GM06990 (cell line): ENCODE results near the gene MOB4.

Source experiments
- DNase-seq: peaks from one replicate; pipeline ENCODE4 v3.0.0-alpha.2; 2011; ENCODE audit not compliant: insufficient read length; ENCODE audit errors: extremely low read depth
- H3K27me3 ChIP-seq: replicated peaks from 2 replicates; pipeline ENCODE4 v1.6.0; 2011; ENCODE audit warnings: low read length; ENCODE audit not compliant: control insufficient read depth, insufficient read depth
- H3K36me3 ChIP-seq: 2 replicates; pipeline ENCODE4 v1.5.1; 2011; ENCODE audit warnings: low read length; ENCODE audit not compliant: control insufficient read depth, insufficient read depth
- H3K4me3 ChIP-seq: replicated peaks from 2 replicates; pipeline ENCODE4 v1.5.1; 2011; ENCODE audit warnings: low read depth, mild to moderate bottlenecking, control low read depth, low read length
- TF ChIP-seq, protein P1 (sequence below): IDR thresholded peaks from 2 replicates; pipeline ENCODE4 v1.5.1; 2011; ENCODE audit warnings: low read length, control low read depth, mild to moderate bottlenecking, inconsistent platforms; ENCODE audit not compliant: insufficient read depth, poor library complexity, severe bottlenecking

MOB4 gene

DNA sequence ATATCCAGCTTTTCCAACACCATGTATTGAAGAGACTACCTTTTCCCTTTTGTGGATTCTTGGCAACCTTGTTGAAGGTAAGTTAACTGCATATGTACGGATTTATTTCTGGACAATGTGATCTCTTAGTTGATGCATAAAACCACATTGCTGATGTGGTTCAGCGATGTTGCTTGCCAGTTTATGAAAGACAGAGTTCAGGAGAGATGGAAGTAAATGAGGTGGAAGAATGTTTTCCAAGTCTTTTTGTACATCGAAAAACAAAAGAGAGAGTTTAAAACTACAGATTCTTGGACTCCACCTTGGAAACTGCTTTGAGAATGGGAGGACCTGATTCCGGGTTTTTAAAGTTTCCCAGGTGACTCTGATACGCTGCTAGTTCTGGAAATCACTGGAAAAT is 43.8 kb downstream of the MOB4 start:
- Histone ChIP-seq H3K27me3 (no peaks in the 10 kb centered on the region), H3K4me3 (no peak overlapping the region)
- no peak for DNase-seq

DNA sequence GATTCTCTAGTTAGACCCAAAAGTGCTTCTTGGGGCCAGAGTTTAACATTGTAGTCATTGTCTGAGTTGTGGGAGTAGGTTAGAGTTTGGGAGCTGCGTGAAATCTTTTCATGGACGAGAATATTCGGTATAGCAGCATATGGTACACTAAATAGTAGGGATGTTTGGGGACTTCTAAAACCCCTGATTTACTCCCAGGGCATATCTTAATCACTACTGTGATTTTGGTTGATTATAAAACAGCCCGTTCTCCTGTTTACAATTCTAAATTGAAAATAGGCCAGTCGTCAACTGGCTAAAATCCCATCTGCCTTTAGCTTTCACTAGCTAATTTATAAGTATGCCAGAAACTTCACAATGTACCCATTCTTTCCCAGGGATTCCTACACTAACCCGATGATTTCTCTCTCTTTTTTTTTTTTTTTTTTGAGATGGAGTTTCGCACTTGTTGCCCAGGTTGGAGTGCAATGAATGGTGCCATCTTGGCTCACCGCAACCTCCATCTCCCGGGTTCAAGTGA is 44.3 kb downstream of the MOB4 start:
- DNase-seq, result no peak
- Histone ChIP-seq H3K36me3 (no peaks in the 10 kb centered on the region; the same call in 1 of the 2 replicates), H3K4me3 (no peak overlapping the region), H3K27me3 (no peaks in the 10 kb centered on the region)
- TF ChIP-seq, protein P1, sequence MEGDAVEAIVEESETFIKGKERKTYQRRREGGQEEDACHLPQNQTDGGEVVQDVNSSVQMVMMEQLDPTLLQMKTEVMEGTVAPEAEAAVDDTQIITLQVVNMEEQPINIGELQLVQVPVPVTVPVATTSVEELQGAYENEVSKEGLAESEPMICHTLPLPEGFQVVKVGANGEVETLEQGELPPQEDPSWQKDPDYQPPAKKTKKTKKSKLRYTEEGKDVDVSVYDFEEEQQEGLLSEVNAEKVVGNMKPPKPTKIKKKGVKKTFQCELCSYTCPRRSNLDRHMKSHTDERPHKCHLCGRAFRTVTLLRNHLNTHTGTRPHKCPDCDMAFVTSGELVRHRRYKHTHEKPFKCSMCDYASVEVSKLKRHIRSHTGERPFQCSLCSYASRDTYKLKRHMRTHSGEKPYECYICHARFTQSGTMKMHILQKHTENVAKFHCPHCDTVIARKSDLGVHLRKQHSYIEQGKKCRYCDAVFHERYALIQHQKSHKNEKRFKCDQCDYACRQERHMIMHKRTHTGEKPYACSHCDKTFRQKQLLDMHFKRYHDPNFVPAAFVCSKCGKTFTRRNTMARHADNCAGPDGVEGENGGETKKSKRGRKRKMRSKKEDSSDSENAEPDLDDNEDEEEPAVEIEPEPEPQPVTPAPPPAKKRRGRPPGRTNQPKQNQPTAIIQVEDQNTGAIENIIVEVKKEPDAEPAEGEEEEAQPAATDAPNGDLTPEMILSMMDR, result no peak

More for the DNA sequence above, 43.8 kb downstream of the MOB4 start:
- no peaks in the 10 kb centered on the region; the same call in 1 of the 2 replicates for H3K36me3 ChIP-seq
- TF ChIP-seq, protein P1, result no peak

DNA sequence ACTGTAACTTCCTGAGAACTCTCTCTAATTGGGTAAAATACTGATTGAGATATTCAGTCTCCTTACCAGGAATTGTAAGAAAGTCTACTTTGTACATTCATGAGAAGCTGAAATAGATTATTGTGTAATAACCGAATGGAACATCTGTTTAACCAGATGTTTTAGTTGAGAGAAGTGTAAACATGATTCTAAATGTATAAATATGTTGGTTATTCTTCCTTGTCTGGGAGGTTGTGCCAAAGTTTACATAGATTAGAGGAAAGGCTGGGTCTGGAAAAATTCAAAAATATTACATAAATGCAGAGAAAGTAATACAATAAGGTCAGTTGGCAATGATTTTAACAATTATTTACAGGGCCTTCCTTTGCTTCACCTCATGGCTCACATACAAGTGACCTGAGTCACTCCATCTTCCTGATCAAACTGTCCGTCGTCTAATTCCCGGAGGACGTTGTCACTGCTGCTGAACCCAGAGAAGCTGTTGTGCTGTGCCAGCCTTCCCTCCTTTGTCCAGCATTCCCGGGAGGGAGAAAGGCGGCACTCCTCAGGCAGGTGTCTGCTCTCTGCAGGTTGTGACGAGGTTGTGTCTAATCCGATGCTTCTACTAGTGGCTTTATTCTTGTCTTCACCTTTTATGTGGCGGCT is 55.9 kb downstream of the MOB4 start:
- TF ChIP-seq, protein P1, result no peak
- H3K4me3 ChIP-seq, result no peak overlapping the region
- H3K27me3 ChIP-seq, result no peaks in the 10 kb centered on the region
- H3K36me3 ChIP-seq, result no peaks in the 10 kb centered on the region; the same call in none of the 2 replicates
- no peak for DNase-seq

DNA sequence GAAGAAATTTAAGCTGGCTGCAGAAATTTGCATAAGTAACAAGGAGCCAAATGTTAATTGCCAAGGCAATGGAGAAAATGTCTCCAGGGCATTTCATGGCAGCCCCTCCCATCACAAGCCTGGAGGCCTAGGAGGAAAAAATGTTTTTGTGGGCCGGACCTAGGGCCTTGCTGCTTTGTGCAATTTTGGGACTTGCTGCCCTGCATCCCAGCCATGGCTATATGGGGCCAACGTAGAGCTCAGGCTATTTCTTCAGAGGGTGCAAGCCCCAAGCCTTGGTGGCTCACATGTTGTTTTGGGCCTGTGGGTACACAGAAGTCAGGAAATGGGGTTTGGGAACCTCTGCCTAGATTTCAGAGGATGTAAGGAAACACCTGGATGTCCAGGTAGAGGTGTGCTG is 57.7 kb downstream of the MOB4 start:
- TF ChIP-seq, protein P1, result no peak
- DNase-seq, result no peak
- Histone ChIP-seq H3K27me3 (no peaks in the 10 kb centered on the region), H3K4me3 (no peak overlapping the region), H3K36me3 (no peaks in the 10 kb centered on the region; the same call in 1 of the 2 replicates)

DNA sequence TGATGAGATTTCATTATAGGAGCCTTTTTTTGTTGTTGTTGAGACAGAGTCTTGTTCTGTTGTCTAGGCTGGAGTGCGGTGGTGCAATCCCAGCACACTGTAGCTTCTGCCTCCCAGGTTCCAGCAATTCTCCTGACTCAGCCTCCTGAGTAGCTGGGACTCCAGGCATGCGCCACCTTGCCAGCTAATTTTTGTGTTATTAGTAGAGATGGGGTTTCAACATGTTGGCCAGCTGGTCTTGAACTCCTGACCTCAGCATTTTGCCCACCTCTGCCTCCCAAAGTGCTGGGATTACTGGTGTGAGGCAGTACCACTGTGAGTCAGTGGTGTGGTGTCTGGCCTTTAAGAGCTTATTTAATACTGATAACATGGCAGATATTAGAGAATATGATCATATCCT is 60.1 kb downstream of the MOB4 start:
- DNase-seq, result no peak
- TF ChIP-seq, protein P1, result no peak
- H3K4me3 ChIP-seq, result no peak overlapping the region
- no peaks in the 10 kb centered on the region; the same call in 1 of the 2 replicates for H3K36me3 ChIP-seq
- no peaks in the 10 kb centered on the region for H3K27me3 ChIP-seq
